Natural killer cell (primary cell): ENCODE results near the gene ARAP1. TPM values are rescaled to one million over a fixed set of nuclear protein-coding genes. Genes with fewer than 3 reads are reported as not detected.
A peak's percentile ranks its signal among the peaks of the same experiment; 100 is the strongest.

ENCODE experiments used
- ATAC-seq, 3 donors: fragments of 150-1000 bp in 2 of 3; fragments of 200-7000 bp in 1 of 3; cut with Tn5 transposase; 1 replicate in 1 of 3; 2 replicates in 2 of 3; pipeline ENCODE4 v1.10.0; 2021; ENCODE audit warnings: mild to moderate bottlenecking in 2 of 3, moderate library complexity in 2 of 3
- DNase-seq, 2 donors: peaks; one replicate each; pipeline versions ENCODE4 v3.0.0 to v3.0.0-alpha.2; 2013 to 2021; ENCODE audit warnings: mixed read lengths in 1 of 2
- H3K27ac ChIP-seq: one replicate; pipeline ENCODE4 v1.5.1; 2013; ENCODE audit warnings: mild to moderate bottlenecking, low read length
- H3K27me3 ChIP-seq: one replicate; pipeline ENCODE4 v1.6.1; 2013; ENCODE audit warnings: low read length; ENCODE audit not compliant: control insufficient read depth, insufficient read depth
- H3K36me3 ChIP-seq: one replicate; pipeline ENCODE4 v1.6.1; 2013; ENCODE audit warnings: low read length; ENCODE audit not compliant: control insufficient read depth, insufficient read depth
- H3K4me1 ChIP-seq: one replicate; pipeline ENCODE4 v1.6.1; 2013; ENCODE audit warnings: low read length; ENCODE audit not compliant: control insufficient read depth, insufficient read depth
- H3K4me3 ChIP-seq: one replicate; pipeline ENCODE4 v1.5.1; 2013; ENCODE audit warnings: low read length
- H3K9me3 ChIP-seq: one replicate; pipeline ENCODE4 v1.6.1; 2013; ENCODE audit warnings: low read length; ENCODE audit not compliant: control insufficient read depth, insufficient read depth
- H3K27ac Mint-ChIP-seq, 2 donors: one replicate each; pipeline ENCODE4 v1.8.0; 2022; ENCODE audit warnings: mild to moderate bottlenecking in 2 of 2, mixed read lengths in 2 of 2, moderate library complexity in 1 of 2
- H3K27me3 Mint-ChIP-seq, 2 donors: one replicate each; pipeline ENCODE4 v1.8.0; 2022; ENCODE audit warnings: low read depth in 2 of 2, mixed read lengths in 2 of 2
- H3K36me3 Mint-ChIP-seq: one replicate; pipeline ENCODE4 v1.8.0; 2022; ENCODE audit warnings: mixed read lengths
- H3K4me1 Mint-ChIP-seq, 2 donors: one replicate each; pipeline ENCODE4 v1.8.0; 2022; ENCODE audit warnings: mixed read lengths in 2 of 2
- H3K4me3 Mint-ChIP-seq: one replicate; pipeline ENCODE4 v1.8.0; 2022; ENCODE audit warnings: mild to moderate bottlenecking, moderate library complexity, mixed read lengths
- H3K9me3 Mint-ChIP-seq, 2 donors: one replicate each; pipeline ENCODE4 v1.8.0; 2022; ENCODE audit warnings: mixed read lengths in 2 of 2
- WGBS: methylation state at CpG from one replicate; pipeline ENCODE4 v1.1.7; 2013; ENCODE audit warnings: missing lambda C conversion rate; ENCODE audit not compliant: insufficient coverage; 5-methylcytosine and 5-hydroxymethylcytosine counted together
- intact Hi-C: fragments of 100-400 bp; cut with micrococcal nuclease; formaldehyde crosslinking; loops from one replicate; pipeline ENCODE4 v1.14.2; 2022
- total RNA-seq, 4 donors: library from RNA; stranded (reverse); fragments of 120-200 nt in 1 of 4; gene quantifications; one replicate each; pipeline versions ENCODE4 v1.2.3 to v1.2.4, GENCODE V29; 2013 to 2022
- TF ChIP-seq, protein P1 (sequence below): fragments of 200-600 bp; IDR thresholded peaks from one replicate; pipeline ENCODE4 v1.8.0; 2022; ENCODE audit warnings: antibody characterized with exemption

ARAP1 gene
- total RNA-seq, 3 donors from 2014 or later (not counting 1 experiment from before 2014, with no cell fraction given), result 293 to 327 (median 296) TPM

GRCh38 chr11:72775288-72776110 is 23.3 kb upstream of the ARAP1 start:
- no peaks in the 10 kb centered on the region for H3K9me3 Mint-ChIP-seq
- 94% methylated on average over 7 of the region's 7 CpGs for WGBS

GRCh38 chr11:72774499-72774898 is 22.3 kb upstream of the ARAP1 start:
- Mint-ChIP-seq H3K9me3 (no peaks in the 10 kb centered on the region), H3K27ac (no peak overlapping the region), H3K4me1 (peaks cover 11 to 19% of the 10 kb centered on the region in 2 donors), H3K4me3 (no peak overlapping the region), H3K27me3 (no peaks in the 10 kb centered on the region), H3K36me3 (no peaks in the 10 kb centered on the region)
- no peak for DNase-seq
- no peak for ATAC-seq
- Histone ChIP-seq H3K27ac (no peak overlapping the region), H3K36me3 (no peaks in the 10 kb centered on the region), H3K4me1 (peaks cover 22% of the 10 kb centered on the region), H3K4me3 (no peak overlapping the region), H3K27me3 (no peaks in the 10 kb centered on the region), H3K9me3 (no peaks in the 10 kb centered on the region)
- TF ChIP-seq, protein P1, sequence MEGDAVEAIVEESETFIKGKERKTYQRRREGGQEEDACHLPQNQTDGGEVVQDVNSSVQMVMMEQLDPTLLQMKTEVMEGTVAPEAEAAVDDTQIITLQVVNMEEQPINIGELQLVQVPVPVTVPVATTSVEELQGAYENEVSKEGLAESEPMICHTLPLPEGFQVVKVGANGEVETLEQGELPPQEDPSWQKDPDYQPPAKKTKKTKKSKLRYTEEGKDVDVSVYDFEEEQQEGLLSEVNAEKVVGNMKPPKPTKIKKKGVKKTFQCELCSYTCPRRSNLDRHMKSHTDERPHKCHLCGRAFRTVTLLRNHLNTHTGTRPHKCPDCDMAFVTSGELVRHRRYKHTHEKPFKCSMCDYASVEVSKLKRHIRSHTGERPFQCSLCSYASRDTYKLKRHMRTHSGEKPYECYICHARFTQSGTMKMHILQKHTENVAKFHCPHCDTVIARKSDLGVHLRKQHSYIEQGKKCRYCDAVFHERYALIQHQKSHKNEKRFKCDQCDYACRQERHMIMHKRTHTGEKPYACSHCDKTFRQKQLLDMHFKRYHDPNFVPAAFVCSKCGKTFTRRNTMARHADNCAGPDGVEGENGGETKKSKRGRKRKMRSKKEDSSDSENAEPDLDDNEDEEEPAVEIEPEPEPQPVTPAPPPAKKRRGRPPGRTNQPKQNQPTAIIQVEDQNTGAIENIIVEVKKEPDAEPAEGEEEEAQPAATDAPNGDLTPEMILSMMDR, result no peak
- intact Hi-C loops, result no loop called here
- 93% methylated on average over 6 of the region's 6 CpGs for WGBS

More at GRCh38 chr11:72775288-72776110, 23.3 kb upstream of the ARAP1 start:
- TF ChIP-seq, protein P1, result no peak
- Histone ChIP-seq H3K27me3 (no peaks in the 10 kb centered on the region), H3K4me1 (peaks cover 32% of the 10 kb centered on the region), H3K36me3 (no peaks in the 10 kb centered on the region), H3K27ac (no peak overlapping the region), H3K9me3 (no peaks in the 10 kb centered on the region), H3K4me3 (no peak overlapping the region)
- ATAC-seq, result no peak
- H3K36me3 Mint-ChIP-seq, result no peaks in the 10 kb centered on the region
- H3K27ac Mint-ChIP-seq, result peak overlapping the region in 1 of 2 donors; percentile 67
- H3K4me1 Mint-ChIP-seq, result peaks cover 17 to 24% of the 10 kb centered on the region in 2 donors
- intact Hi-C loops, result no loop called here
- H3K4me3 Mint-ChIP-seq, result no peak overlapping the region
- DNase-seq, result no peak
- no peaks in the 10 kb centered on the region for H3K27me3 Mint-ChIP-seq

DNA sequence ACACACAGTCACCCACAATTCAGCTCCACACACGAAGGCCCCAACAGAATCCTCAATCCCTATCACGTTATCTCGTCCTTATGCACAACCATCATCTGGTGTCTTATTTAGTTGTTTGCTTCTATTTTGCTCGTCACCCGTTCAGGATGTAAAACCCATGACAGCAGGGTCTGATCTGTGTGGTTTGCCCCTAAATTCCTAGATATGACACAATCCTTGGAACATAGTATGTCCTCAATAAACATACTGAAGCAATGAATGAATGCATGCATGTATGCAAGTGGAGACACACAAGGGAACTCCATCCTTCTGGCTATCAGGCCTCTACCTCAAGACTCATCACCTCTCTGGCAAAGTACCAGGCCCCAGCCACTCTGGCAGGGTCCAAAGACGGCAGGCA is 21.5 kb upstream of the ARAP1 start:
- Histone ChIP-seq H3K9me3 (no peaks in the 10 kb centered on the region), H3K36me3 (no peaks in the 10 kb centered on the region), H3K4me3 (no peak overlapping the region), H3K27ac (no peak overlapping the region), H3K27me3 (no peaks in the 10 kb centered on the region), H3K4me1 (peaks cover 20% of the 10 kb centered on the region)
- H3K9me3 Mint-ChIP-seq, result no peaks in the 10 kb centered on the region
- H3K27me3 Mint-ChIP-seq, result no peaks in the 10 kb centered on the region
- no peaks in the 10 kb centered on the region for H3K36me3 Mint-ChIP-seq
- TF ChIP-seq, protein P1, result no peak
- H3K4me1 Mint-ChIP-seq, result peaks cover 9 to 17% of the 10 kb centered on the region in 2 donors
- no peak for DNase-seq
- intact Hi-C loops, result no loop called here
- WGBS, result 89% methylated on average over 6 of the region's 6 CpGs
- no peak overlapping the region for H3K4me3 Mint-ChIP-seq
- ATAC-seq, result no peak
- H3K27ac Mint-ChIP-seq, result no peak overlapping the region
